GM15510 (cell line): ENCODE measurements around the gene MRM2.

Experiments used
- POLR2A ChIP-seq: IDR thresholded peaks from 3 replicates; pipeline ENCODE4 v1.6.1; 2011; ENCODE audit warnings: borderline replicate concordance; ENCODE audit not compliant: insufficient read length; ENCODE audit errors: extremely low read depth

MRM2 gene

DNA sequence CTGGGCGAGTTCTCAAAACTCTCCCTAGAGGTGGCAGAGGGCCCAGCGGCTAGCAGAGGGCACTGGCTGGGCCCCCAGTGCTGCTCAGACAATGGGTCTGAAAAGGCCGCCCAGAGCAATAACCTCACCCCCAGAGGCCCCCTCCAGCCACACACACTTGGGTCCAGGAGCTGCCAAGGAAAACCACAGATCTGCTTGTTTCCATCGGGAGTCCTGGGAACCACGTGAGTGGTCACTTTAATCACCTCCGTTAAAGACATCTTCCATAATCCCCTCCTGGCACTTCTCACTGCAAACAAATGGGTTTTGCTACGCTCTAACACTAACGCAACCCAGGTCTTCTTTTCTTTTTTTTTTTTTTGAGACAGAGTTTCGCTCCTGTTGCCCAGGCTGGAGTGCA, 30.0 kb upstream of the MRM2 start:
- TF ChIP-seq POLR2A = no peak

DNA sequence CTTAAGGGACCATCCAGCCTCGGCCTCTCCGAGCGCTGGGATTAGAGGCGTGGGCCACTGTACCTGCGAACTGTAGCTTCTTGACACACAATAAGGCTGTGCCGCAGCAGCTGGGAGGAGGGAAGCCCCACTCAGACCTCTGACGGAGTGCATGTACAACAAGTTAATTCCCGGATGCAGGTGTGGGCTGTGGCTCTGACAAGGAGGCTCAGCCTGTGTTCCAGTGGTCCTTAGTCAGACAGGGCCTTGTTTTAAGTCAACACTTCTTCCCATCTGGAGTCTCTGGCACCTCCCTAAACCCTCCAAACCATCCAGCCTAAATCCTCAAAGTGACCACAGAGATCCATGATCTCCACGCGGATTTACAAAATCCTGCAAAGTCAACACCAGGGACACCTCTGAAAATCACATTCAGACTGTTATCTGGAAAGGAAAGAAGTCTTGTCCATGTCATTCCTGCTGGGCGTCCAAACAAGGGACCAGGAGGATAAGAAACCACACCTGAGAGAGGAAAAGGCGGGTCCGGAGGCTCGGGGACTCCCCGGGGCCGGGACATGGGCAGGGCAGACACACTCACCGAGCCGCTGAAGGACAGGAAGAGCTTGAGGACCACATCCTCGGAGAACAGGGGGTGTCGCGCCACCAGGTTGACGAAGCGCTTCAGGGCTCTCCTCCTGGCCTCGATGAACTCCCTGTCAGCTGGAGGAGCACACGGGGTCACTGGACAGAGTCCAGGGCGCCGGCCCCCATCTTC, 29.4 kb upstream of the MRM2 start:
- TF ChIP-seq POLR2A = no peak

DNA sequence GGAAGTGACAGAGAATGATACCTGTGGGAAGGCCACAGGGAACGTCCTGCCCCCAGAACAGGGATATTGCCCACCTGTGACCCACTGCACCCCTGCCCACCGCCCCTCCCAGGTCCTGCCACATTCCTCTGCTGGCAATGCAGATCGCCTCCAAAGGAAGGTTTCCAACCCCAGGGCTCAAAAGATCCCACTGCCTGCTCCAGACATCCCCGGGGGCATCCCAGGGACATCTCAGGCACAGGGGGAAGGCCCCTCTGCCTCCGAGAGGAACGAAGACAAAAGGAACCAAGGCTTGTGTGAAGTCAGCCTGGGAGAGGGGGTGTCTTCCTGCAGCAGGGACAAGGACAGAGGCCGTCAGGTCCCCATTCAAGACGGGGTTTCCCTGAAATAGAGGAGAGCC, 28.5 kb upstream of the MRM2 start:
- TF ChIP-seq POLR2A = no peak

DNA sequence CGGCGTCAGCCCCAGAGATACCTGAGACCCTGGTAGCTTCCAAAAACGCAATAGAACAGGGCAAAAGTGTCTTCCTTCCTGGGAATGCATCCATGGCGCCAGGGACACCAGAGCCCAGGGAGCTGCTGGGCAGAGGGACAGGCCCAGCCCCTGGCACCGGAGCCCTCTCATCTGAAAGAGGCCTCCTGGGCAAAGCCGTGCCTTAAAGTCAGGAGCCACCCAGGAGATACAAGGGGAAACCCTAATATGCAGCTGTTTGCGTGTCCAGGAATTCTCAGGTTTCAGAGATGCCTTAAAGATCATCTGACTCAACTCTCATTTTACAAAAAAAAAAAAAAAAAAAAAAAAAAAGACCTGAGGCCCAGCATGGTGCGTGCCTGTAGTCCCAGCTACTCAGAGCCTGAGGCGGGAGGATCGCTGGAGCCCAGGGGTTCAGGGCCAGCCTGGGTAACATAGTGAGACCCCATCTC, 28.0 kb upstream of the MRM2 start:
- no peak for TF ChIP-seq POLR2A

DNA sequence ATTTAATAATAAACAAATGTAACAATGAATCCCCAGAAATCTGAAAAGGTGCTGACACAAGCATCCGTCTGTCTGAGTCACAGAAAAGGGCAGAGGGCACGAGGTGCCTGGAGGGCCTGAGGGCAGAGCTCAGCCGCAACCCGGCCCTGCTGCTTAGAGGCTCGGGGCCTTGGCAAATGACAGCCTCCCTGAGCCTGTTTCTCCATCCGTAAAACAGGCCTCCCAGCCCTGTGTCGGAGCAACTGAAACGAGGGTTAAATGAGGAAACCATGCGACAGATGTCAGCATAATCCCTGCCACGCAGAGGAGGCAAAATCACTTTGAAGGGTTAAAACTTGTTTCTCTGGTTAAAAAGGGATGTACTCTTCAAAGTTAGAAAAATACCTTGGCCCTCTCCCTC, 24.9 kb upstream of the MRM2 start:
- TF ChIP-seq POLR2A = no peak

DNA sequence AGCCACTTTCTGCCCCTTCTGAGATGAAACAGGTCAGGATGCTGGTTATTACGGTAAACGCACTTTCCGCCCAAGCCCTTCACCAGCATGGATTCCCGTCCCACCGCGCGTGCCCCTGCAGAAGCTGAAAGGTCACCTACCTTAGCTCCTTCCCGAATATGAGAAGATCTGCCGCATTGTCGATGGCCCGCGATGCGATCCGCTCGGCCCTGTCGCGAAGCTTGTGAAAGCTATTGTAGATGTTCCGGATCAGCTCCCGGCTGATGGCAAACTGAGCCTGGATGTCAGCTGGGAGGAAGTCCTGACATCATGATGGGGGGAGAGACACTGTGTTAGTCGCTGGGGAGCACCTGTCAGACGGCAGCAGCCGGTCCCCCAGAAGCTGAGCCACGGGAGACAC, 22.2 kb upstream of the MRM2 start:
- TF ChIP-seq POLR2A = no peak

DNA sequence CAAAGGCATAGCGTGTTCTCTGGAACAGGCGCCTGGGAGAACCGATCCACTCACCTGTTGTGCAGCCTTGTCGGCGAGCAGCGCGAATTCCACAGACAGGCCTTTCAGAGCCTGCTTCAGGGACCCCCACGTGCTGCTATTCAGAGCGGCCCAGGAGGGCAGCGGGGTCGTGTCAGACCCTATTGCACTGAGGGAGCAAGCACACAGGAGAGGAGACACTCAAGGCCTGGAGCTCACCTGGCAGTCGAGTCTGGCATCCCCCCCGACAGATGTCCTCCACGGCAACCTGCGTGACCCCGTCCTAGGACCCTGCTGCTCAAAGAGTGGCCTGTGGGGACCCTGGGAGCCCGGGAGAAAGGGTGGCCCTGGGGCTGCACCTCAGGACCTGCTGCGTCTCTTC, 21.2 kb upstream of the MRM2 start:
- no peak for TF ChIP-seq POLR2A

DNA sequence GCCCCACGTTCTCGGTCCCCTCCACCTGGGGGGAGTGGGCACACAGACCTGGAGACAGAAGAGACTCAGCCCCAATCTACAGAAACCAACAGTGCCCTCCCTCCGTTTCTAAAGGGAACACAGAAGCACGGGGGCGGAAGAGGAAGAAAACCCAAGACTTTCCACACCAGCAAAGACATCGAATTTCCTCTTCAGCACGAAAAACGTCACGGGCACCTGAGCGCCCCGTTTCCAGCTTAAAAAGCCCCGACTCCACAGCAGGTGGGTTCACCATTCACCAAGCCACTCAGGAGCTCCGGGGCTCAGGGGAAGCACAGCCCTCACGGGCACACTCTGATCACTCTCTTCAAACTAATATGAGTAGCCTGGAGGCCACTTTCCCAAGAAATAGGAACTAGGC, 19.6 kb upstream of the MRM2 start:
- no peak for TF ChIP-seq POLR2A

DNA sequence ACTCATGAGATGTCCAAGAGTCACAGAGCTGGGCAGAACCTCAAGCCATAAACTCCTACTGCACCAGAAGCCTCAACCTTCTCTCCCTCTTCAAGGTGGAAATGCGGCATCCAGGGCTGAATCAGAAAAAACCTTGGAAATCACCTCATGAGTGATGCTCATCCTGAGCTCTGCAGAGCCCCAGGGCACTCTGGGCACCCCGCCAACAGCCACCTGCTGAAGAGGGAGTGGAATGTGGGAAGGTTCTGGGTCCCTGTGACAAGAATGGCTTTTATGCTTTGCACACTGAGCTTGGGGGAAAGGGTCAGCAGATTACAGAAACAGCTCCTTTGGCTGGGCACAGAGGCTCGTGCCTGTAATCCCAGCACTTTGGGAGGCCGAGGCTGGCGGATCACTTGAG, 18.8 kb upstream of the MRM2 start:
- TF ChIP-seq POLR2A = no peak

DNA sequence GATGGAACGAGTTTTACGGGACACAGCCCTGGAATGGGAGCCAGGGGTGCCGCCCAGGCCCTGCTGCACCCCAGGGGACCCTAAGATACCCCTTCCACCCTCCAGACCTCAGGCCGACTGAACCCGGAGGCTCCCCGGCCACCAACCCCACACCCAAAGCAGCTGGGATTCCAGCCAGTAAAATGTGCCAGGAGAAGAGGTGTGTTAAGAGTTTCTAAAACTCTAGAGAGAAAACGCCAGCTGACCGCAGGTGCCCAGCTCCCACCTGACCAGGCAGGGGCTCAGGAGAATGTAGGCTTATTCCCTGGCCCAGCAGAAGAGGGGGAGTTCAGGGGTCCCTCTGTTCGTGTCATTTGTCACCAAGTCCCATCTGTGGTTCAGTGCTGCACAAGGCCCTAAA, 17.5 kb upstream of the MRM2 start:
- TF ChIP-seq POLR2A = no peak

DNA sequence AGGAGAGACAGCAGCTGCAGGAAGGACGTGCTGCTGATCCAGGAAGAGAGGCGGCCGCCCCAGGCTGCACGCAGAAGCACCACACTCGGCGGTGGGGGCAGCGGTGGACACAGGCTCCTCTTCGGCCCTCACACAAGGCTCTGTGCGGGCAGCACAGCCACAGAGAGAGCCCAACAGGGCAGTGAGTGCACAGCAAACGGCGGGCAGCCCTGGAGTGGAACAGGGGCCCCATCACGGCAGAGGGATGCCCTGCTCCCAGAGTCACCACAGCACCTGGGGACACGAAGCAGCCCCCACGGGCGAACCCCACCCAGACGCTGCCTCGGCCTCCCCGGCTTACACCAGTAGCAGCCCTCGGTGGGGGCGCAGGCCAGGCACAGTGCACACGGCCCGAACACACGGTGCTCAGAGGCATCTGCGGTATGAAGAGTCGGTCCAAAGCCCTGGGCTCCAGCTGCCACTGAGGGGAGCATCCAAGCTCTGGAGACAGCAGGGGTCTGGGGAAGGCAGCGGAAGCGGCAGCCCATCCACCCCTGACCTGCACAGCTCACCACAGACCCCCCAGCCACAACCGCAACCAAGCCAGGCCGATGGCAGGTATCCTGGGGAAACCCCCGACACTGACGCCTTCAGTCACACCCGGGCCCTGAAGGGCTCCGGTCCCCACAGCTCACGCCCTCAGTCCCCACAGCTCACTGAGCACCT, 16.8 kb upstream of the MRM2 start:
- no peak for TF ChIP-seq POLR2A

DNA sequence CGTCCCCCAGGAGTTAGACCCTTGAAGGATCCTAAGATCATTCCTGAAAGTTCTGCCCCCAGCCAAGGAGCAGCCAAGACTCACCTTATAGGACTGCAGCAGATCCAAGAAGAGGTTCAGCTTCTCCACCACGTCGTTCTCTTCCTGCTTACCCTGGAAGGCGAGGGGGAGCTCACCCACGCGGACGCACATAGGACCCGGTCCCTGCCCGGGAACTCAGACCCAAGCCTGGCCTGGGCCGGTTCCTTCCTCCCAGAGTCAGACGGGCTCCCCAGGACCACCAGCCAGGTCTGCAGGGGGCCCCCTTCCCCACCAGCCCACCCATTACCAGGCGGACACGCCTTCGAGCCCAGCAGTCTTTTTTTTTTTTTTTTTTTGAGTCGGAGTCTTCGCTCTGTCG, 15.6 kb upstream of the MRM2 start:
- no peak for TF ChIP-seq POLR2A

DNA sequence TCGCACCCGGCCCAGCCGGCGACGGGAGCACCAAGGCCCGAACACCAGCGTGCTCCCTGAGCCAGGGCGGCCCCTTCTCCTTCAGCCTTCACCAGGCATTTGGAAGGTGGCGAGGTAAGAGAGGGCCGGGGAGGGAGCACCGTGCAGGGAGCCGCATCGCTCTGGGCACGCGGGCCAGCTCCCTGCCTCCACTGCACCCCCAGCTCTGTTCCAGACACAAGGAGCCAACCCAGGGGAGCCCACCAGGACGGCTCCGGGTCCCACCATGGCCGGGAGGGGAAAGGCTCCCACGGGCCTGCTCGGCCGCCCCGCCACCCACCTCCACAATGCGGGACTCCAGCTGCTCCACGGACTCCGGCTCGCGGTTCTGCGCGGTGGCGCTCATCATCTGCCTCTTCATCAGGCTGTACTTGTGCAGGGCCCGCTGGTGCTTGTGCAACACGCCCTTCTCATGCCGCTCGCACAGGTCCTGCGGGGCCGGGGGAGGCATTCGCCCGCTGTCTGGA, 15.1 kb upstream of the MRM2 start:
- no peak for TF ChIP-seq POLR2A

DNA sequence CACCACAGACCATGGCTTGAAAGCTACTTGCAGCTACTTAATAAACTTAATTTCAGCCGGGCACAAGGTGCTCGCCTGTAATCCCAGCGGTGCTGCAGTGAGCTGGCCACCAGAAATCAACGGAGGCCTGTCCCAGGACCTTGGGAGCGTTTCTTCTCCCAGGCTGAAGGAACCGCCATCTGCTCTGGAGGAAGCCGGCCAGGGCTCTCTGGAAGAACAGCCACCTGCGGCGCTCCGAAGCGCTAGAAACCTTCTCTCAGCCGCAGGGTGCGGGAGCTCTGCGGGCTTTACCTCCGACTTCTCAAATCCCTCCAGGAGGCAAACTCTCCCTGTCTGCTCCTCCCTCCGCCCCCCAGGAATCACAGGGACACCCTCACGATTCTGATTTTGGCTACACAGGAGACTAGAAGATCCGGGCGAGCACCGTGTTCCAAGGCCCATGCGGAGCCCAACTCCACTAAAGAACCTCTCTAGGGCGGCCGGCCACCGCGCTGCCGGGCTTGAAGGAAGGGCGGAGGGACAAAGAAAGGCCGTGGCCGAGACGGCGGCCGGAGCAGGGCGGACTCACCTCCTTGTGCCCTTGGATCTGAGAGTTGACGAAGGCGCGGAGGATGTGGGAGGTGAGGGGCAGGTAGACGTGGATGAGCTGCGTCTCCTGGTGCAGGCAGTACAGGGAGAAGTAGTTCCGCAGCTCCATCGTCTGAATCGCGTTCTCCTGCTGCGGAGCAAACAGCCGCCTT, 14.5 kb upstream of the MRM2 start:
- TF ChIP-seq POLR2A = no peak
